H1 (cell line): ENCODE results near the gene IRAK4. TPM values are rescaled to one million over a fixed set of nuclear protein-coding genes. Genes with fewer than 3 reads are reported as not detected.

ENCODE experiments used
- CTCF ChIA-PET: fragments of 300-600 bp; sonication (Branson Sonifier 250); formaldehyde crosslinking; loops from one replicate; lab custom pipeline; 2021; ENCODE audit not compliant: partially characterized antibody; lab: Charles Lee
- POLR2A ChIA-PET: fragments of 300-600 bp; sonication (Branson Sonifier 250); formaldehyde crosslinking; loops from one replicate; lab custom pipeline; 2021; ENCODE audit warnings: inconsistent platforms; ENCODE audit not compliant: partially characterized antibody; lab: Charles Lee
- DNase-seq, 2 experiments: peaks; one replicate each; pipeline versions ENCODE4 v3.0.0 to v3.0.0-alpha.2; 2010 to 2022; ENCODE audit warnings: low spot score in 2 of 2, low read depth in 1 of 2, mixed read lengths in 1 of 2
- FAIRE-seq: peaks from 2 replicates; lab custom pipeline; 2011; peaks lifted over from hg19 to GRCh38; lab: Jason Lieb, UNC
- H2AFZ ChIP-seq: 2 replicates; pipeline ENCODE4 v1.8.1; 2012; ENCODE audit warnings: low read length, inconsistent platforms
- H2AK5ac ChIP-seq: 2 replicates; pipeline ENCODE4 v1.6.1; 2013; ENCODE audit warnings: low read depth, low read length
- H2BK120ac ChIP-seq: replicated peaks from 2 replicates; pipeline ENCODE3; 2013; ENCODE audit warnings: low read depth, low read length, inconsistent platforms
- H2BK12ac ChIP-seq: 2 replicates; pipeline ENCODE4 v1.6.1; 2013; ENCODE audit warnings: low read depth, low read length
- H2BK15ac ChIP-seq: 2 replicates; pipeline ENCODE4 v1.6.1; 2013; ENCODE audit warnings: low read length
- H2BK20ac ChIP-seq: 2 replicates; pipeline ENCODE4 v1.6.1; 2013; ENCODE audit warnings: low read length
- H2BK5ac ChIP-seq: 2 replicates; pipeline ENCODE4 v1.6.1; 2013; ENCODE audit warnings: low read depth, low read length
- H3K14ac ChIP-seq: 2 replicates; pipeline ENCODE4 v1.6.1; 2013; ENCODE audit warnings: inconsistent platforms; ENCODE audit not compliant: insufficient read length
- H3K18ac ChIP-seq: 2 replicates; pipeline ENCODE4 v1.6.1; 2013; ENCODE audit warnings: low read length; ENCODE audit errors: extremely low read depth
- H3K23ac ChIP-seq: 2 replicates; pipeline ENCODE4 v1.6.1; 2013; ENCODE audit warnings: inconsistent platforms; ENCODE audit not compliant: insufficient read length
- H3K23me2 ChIP-seq: 2 replicates; pipeline ENCODE4 v1.6.1; 2013; ENCODE audit warnings: low read depth, low read length
- H3K27ac ChIP-seq: 2 replicates; pipeline ENCODE4 v1.6.1; 2011; ENCODE audit warnings: low read depth, low read length, inconsistent platforms
- H3K27me3 ChIP-seq, 4 experiments: replicated peaks in 1 of 4; 1 replicate in 1 of 4; 2 replicates in 3 of 4; pipeline versions ENCODE4 v1.6.1 to v1.8.1; 2011 to 2013; ENCODE audit warnings: low read length in 3 of 4, mild to moderate bottlenecking in 3 of 4, inconsistent platforms in 2 of 4, mixed read lengths in 2 of 4, moderate library complexity in 1 of 4; ENCODE audit not compliant: control insufficient read depth in 3 of 4, insufficient read depth in 3 of 4; ENCODE audit errors: extremely low read depth in 1 of 4
- H3K36me3 ChIP-seq, 4 experiments: 2 replicates each; pipeline versions ENCODE4 v1.6.1 to v1.8.1; 2011 to 2013; ENCODE audit warnings: mild to moderate bottlenecking in 4 of 4, low read length in 3 of 4, moderate library complexity in 2 of 4, control low read depth in 1 of 4, inconsistent platforms in 1 of 4; ENCODE audit not compliant: insufficient read depth in 4 of 4, control insufficient read depth in 2 of 4
- H3K4ac ChIP-seq: replicated peaks from 2 replicates; pipeline ENCODE3; 2013; ENCODE audit warnings: low read length, low read depth, mixed read lengths, inconsistent platforms; ENCODE audit not compliant: insufficient read length
- H3K4me1 ChIP-seq, 4 experiments: replicated peaks in 1 of 4; 1 replicate in 1 of 4; 2 replicates in 3 of 4; pipeline versions ENCODE4 v1.6.1 to v1.8.1; 2011 to 2013; ENCODE audit warnings: low read length in 3 of 4, inconsistent platforms in 2 of 4, mixed read lengths in 1 of 4; ENCODE audit not compliant: insufficient read depth in 4 of 4, control insufficient read depth in 3 of 4
- H3K4me2 ChIP-seq, 2 experiments: 2 replicates each; pipeline versions ENCODE4 v1.6.1 to v1.8.1; 2011 to 2013; ENCODE audit warnings: low read depth in 2 of 2, low read length in 2 of 2, control low read depth in 1 of 2, inconsistent platforms in 1 of 2, mild to moderate bottlenecking in 1 of 2; ENCODE audit not compliant: insufficient read depth in 1 of 2
- H3K4me3 ChIP-seq, 4 experiments: fragments of 200-600, 300-600 bp in 1 of 4; sonication (generic), shearing (Covaris generic), sonication (Bioruptor Twin) in 1 of 4; 2 replicates each; pipeline versions ENCODE4 v1.5.1 to v1.8.1; 2011 to 2016; ENCODE audit warnings: low read length in 4 of 4, low read depth in 3 of 4, control low read depth in 2 of 4, inconsistent platforms in 2 of 4, mild to moderate bottlenecking in 2 of 4, mixed read lengths in 1 of 4, moderate library complexity in 1 of 4; ENCODE audit not compliant: insufficient read depth in 2 of 4; ENCODE audit errors: extremely low read depth in 1 of 4
- H3K56ac ChIP-seq: replicated peaks from 2 replicates; pipeline ENCODE3; 2013; ENCODE audit warnings: low read depth, mild to moderate bottlenecking, mixed read lengths, low read length, inconsistent platforms; ENCODE audit not compliant: insufficient read length
- H3K79me1 ChIP-seq: 2 replicates; pipeline ENCODE4 v1.6.1; 2013; ENCODE audit warnings: low read depth, low read length, control low read depth
- H3K79me2 ChIP-seq, 2 experiments: 2 replicates each; pipeline versions ENCODE4 v1.6.1 to v1.8.1; 2012 to 2013; ENCODE audit warnings: low read length in 2 of 2, mild to moderate bottlenecking in 2 of 2, inconsistent platforms in 1 of 2; ENCODE audit not compliant: insufficient read depth in 2 of 2, control insufficient read depth in 1 of 2
- H3K9ac ChIP-seq, 4 experiments: replicated peaks in 1 of 4; 1 replicate in 1 of 4; 2 replicates in 3 of 4; pipeline versions ENCODE4 v1.6.1 to v1.8.1; 2011 to 2013; ENCODE audit warnings: low read depth in 3 of 4, low read length in 3 of 4, control low read depth in 2 of 4, mild to moderate bottlenecking in 2 of 4, moderate library complexity in 2 of 4, inconsistent platforms in 1 of 4; ENCODE audit errors: extremely low read depth in 1 of 4
- H3K9me3 ChIP-seq, 2 experiments: 2 replicates each; pipeline versions ENCODE4 v1.6.1 to v1.8.1; 2012 to 2013; ENCODE audit warnings: mild to moderate bottlenecking in 2 of 2, moderate library complexity in 2 of 2, control low read depth in 1 of 2, inconsistent platforms in 1 of 2, low read depth in 1 of 2, low read length in 1 of 2, mixed read lengths in 1 of 2; ENCODE audit not compliant: insufficient read depth in 2 of 2
- H4K20me1 ChIP-seq, 2 experiments: replicated peaks in 1 of 2; 2 replicates each; pipeline versions ENCODE3 to v1.8.1; 2011 to 2013; ENCODE audit warnings: inconsistent platforms in 2 of 2, low read length in 2 of 2, mild to moderate bottlenecking in 1 of 2; ENCODE audit not compliant: insufficient read depth in 2 of 2, control insufficient read depth in 1 of 2
- H4K5ac ChIP-seq: 2 replicates; pipeline ENCODE4 v1.6.1; 2013; ENCODE audit warnings: low read length, low read depth, mixed read lengths, inconsistent platforms; ENCODE audit not compliant: insufficient read length
- H4K8ac ChIP-seq: 2 replicates; pipeline ENCODE4 v1.8.0; 2013; ENCODE audit warnings: mild to moderate bottlenecking, moderate library complexity, low read length, inconsistent platforms; ENCODE audit not compliant: insufficient read depth; ENCODE audit errors: extremely low read depth
- H4K91ac ChIP-seq: replicated peaks from 2 replicates; pipeline ENCODE3; 2013; ENCODE audit warnings: low read length, mixed read lengths, inconsistent platforms; ENCODE audit not compliant: insufficient read length
- polyA plus RNA-seq, 7 experiments: library from polyadenylated mRNA; depleted of rRNA in 3 of 7; stranded (reverse) in 5 of 7; unstranded in 2 of 7; fragments of >200 nt in 5 of 7; fragments of 200-250 nt in 2 of 7; gene quantifications; 1 replicate in 5 of 7; 2 replicates in 1 of 7; 4 replicates in 1 of 7; pipeline versions ENCODE4 v1.2.1 to v1.2.3, GENCODE V29; 2011 to 2013; ENCODE audit warnings: missing spikeins in 2 of 7, mixed read lengths in 2 of 7
- total RNA-seq: library from RNA; stranded (reverse); fragmentation: NEBNext Ultra II Directional; extraction: Animal tissue kit (Norgen Biotek cat#: 25700); gene quantifications from 2 replicates; pipeline ENCODE4 v1.2.1, GENCODE V29; 2021
- TF ChIP-seq, protein P1 (sequence below): fragments of 300-600 bp; sonication (generic); IDR thresholded peaks from 2 replicates; pipeline ENCODE4 v1.7.1; 2012; ENCODE audit warnings: low read length, moderate library complexity, mild to moderate bottlenecking, inconsistent platforms; ENCODE audit not compliant: insufficient replicate concordance

Gene IRAK4
- total and polyA plus RNA-seq, 2 of the 8 experiments (the other 6 are each of a cell fraction or from before 2014, with no cell fraction given), result 2.3 to 7.7 TPM

DNA sequence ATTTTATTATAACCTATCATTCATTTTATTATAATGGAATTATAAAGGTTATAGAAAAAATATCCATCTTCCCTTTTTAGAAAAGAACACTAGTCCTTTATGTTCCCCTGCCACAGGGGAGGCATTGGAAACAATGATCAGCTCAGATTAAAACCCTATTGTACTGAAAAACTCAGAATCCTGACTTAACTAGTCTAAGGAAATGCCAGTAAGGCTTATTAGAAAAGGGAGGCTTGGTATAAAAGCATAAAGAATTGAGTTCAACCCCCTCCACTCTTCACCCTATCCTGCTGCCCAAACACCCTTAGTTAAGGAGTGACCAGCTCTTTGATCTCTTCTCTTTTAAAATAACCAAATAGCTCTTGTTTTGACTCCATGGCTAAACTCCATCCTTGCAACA, 36.1 kb upstream of the IRAK4 start:
- H4K91ac ChIP-seq, result no peak overlapping the region
- no peak overlapping the region for H3K27ac ChIP-seq
- CTCF ChIA-PET, result no interaction called here
- H2BK15ac ChIP-seq, result no peak overlapping the region
- H3K79me1 ChIP-seq, result no peaks in the 10 kb centered on the region
- no peak for FAIRE-seq
- H3K9ac ChIP-seq, result no peak overlapping the region
- no peaks in the 10 kb centered on the region for H3K23me2 ChIP-seq
- POLR2A ChIA-PET, result interaction anchor here (1.0 kb wide), 1 partner anchor 171 kb away, joined by 4 read pairs; the partner anchor contains the start of gene ADAMTS20
- H2BK120ac ChIP-seq, result no peak overlapping the region
- H3K18ac ChIP-seq, result no peak overlapping the region
- H2BK12ac ChIP-seq, result no peak overlapping the region
- DNase-seq, result no peak
- H3K4me1 ChIP-seq, result no peaks in the 10 kb centered on the region; a peak in 1 of 7 replicates
- no peaks in the 10 kb centered on the region for H4K20me1 ChIP-seq
- H3K4me3 ChIP-seq, result no peak overlapping the region
- H4K8ac ChIP-seq, result no peak overlapping the region
- H2AK5ac ChIP-seq, result no peak overlapping the region
- no peak overlapping the region for H3K56ac ChIP-seq
- H3K36me3 ChIP-seq, result no peaks in the 10 kb centered on the region
- H3K79me2 ChIP-seq, result no peaks in the 10 kb centered on the region
- H2BK5ac ChIP-seq, result no peak overlapping the region
- H3K14ac ChIP-seq, result no peak overlapping the region
- H3K4me2 ChIP-seq, result no peak overlapping the region
- H4K5ac ChIP-seq, result no peak overlapping the region
- H3K4ac ChIP-seq, result no peak overlapping the region
- no peaks in the 10 kb centered on the region for H3K27me3 ChIP-seq
- H2AFZ ChIP-seq, result no peak overlapping the region
- no peak overlapping the region for H3K23ac ChIP-seq
- H2BK20ac ChIP-seq, result no peak overlapping the region
- no peaks in the 10 kb centered on the region for H3K9me3 ChIP-seq
- TF ChIP-seq, protein P1, sequence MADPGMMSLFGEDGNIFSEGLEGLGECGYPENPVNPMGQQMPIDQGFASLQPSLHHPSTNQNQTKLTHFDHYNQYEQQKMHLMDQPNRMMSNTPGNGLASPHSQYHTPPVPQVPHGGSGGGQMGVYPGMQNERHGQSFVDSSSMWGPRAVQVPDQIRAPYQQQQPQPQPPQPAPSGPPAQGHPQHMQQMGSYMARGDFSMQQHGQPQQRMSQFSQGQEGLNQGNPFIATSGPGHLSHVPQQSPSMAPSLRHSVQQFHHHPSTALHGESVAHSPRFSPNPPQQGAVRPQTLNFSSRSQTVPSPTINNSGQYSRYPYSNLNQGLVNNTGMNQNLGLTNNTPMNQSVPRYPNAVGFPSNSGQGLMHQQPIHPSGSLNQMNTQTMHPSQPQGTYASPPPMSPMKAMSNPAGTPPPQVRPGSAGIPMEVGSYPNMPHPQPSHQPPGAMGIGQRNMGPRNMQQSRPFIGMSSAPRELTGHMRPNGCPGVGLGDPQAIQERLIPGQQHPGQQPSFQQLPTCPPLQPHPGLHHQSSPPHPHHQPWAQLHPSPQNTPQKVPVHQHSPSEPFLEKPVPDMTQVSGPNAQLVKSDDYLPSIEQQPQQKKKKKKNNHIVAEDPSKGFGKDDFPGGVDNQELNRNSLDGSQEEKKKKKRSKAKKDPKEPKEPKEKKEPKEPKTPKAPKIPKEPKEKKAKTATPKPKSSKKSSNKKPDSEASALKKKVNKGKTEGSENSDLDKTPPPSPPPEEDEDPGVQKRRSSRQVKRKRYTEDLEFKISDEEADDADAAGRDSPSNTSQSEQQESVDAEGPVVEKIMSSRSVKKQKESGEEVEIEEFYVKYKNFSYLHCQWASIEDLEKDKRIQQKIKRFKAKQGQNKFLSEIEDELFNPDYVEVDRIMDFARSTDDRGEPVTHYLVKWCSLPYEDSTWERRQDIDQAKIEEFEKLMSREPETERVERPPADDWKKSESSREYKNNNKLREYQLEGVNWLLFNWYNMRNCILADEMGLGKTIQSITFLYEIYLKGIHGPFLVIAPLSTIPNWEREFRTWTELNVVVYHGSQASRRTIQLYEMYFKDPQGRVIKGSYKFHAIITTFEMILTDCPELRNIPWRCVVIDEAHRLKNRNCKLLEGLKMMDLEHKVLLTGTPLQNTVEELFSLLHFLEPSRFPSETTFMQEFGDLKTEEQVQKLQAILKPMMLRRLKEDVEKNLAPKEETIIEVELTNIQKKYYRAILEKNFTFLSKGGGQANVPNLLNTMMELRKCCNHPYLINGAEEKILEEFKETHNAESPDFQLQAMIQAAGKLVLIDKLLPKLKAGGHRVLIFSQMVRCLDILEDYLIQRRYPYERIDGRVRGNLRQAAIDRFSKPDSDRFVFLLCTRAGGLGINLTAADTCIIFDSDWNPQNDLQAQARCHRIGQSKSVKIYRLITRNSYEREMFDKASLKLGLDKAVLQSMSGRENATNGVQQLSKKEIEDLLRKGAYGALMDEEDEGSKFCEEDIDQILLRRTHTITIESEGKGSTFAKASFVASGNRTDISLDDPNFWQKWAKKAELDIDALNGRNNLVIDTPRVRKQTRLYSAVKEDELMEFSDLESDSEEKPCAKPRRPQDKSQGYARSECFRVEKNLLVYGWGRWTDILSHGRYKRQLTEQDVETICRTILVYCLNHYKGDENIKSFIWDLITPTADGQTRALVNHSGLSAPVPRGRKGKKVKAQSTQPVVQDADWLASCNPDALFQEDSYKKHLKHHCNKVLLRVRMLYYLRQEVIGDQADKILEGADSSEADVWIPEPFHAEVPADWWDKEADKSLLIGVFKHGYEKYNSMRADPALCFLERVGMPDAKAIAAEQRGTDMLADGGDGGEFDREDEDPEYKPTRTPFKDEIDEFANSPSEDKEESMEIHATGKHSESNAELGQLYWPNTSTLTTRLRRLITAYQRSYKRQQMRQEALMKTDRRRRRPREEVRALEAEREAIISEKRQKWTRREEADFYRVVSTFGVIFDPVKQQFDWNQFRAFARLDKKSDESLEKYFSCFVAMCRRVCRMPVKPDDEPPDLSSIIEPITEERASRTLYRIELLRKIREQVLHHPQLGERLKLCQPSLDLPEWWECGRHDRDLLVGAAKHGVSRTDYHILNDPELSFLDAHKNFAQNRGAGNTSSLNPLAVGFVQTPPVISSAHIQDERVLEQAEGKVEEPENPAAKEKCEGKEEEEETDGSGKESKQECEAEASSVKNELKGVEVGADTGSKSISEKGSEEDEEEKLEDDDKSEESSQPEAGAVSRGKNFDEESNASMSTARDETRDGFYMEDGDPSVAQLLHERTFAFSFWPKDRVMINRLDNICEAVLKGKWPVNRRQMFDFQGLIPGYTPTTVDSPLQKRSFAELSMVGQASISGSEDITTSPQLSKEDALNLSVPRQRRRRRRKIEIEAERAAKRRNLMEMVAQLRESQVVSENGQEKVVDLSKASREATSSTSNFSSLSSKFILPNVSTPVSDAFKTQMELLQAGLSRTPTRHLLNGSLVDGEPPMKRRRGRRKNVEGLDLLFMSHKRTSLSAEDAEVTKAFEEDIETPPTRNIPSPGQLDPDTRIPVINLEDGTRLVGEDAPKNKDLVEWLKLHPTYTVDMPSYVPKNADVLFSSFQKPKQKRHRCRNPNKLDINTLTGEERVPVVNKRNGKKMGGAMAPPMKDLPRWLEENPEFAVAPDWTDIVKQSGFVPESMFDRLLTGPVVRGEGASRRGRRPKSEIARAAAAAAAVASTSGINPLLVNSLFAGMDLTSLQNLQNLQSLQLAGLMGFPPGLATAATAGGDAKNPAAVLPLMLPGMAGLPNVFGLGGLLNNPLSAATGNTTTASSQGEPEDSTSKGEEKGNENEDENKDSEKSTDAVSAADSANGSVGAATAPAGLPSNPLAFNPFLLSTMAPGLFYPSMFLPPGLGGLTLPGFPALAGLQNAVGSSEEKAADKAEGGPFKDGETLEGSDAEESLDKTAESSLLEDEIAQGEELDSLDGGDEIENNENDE, result no peak
